Measurements from ENCODE around the gene HOXC5. TPM values are rescaled to one million over a fixed set of nuclear protein-coding genes. Genes with fewer than 3 reads are reported as not detected.
"Not testable (repeated sequence)": the region's sequence is repeated elsewhere in the genome, so short reads cannot be mapped to it uniquely, and the experiment has no call there.

HOXC5 gene
- total and polyA plus RNA-seq, 8 donors: 0.25 to 1.3 TPM; not detected in 6

GRCh38 chr12:54075409-54075808 is 42.6 kb downstream of the HOXC5 start:
- Histone ChIP-seq H3K4me1 (peaks cover 0 to 18% (median 5%) of the 10 kb centered on the region in 4 donors), H3K27ac (peak overlapping the region in 2 of 5 donors; percentile 33 to 90), H3K9me3 (no peaks in the 10 kb centered on the region), H3K36me3 (no peaks in the 10 kb centered on the region), H3K4me3 (no peak overlapping the region), H3K27me3 (no peaks in the 10 kb centered on the region)
- DNase-seq: no peak
- intact Hi-C loops (cut with DNase I; ENCODE audit: low total_unique reads): no loop called here
- TF ChIP-seq, protein P1, sequence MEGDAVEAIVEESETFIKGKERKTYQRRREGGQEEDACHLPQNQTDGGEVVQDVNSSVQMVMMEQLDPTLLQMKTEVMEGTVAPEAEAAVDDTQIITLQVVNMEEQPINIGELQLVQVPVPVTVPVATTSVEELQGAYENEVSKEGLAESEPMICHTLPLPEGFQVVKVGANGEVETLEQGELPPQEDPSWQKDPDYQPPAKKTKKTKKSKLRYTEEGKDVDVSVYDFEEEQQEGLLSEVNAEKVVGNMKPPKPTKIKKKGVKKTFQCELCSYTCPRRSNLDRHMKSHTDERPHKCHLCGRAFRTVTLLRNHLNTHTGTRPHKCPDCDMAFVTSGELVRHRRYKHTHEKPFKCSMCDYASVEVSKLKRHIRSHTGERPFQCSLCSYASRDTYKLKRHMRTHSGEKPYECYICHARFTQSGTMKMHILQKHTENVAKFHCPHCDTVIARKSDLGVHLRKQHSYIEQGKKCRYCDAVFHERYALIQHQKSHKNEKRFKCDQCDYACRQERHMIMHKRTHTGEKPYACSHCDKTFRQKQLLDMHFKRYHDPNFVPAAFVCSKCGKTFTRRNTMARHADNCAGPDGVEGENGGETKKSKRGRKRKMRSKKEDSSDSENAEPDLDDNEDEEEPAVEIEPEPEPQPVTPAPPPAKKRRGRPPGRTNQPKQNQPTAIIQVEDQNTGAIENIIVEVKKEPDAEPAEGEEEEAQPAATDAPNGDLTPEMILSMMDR (IDR thresholded peaks at IDR 0.05): no peak
- no peak for TF ChIP-seq POLR2A (IDR thresholded peaks at IDR 0.05)
- TF ChIP-seq EP300 (IDR thresholded peaks at IDR 0.05): no peak
- no peak for TF ChIP-seq POLR2AphosphoS5 (IDR thresholded peaks at IDR 0.05)
- WGBS, 5 donors: 55 to 69% (median 62%) methylated on average over 6 of the region's 6 CpGs

DNA sequence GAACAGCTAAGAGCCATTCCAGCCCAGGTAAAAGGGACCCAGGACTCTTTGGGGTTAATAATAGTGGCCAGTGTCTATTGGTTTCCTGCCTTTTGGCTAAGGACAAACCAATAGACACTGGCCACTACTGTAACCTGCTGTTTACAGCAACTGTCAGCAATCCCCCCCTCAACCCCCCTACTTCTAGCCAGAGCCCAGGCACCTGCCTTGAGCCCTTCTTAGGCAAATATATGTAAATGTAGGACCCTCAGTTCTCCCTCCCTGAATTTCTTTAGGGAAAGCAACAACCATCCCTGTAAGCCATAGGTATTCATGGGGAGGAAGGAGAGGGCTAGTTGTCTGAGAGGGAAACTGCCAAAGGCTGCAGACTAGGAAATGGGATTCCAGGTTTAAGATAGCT is 43.1 kb downstream of the HOXC5 start:
- TF ChIP-seq EP300 (IDR thresholded peaks at IDR 0.05): no peak
- TF ChIP-seq, protein P1 (IDR thresholded peaks at IDR 0.05): no peak
- TF ChIP-seq POLR2A (IDR thresholded peaks at IDR 0.05): no peak
- no peak for TF ChIP-seq POLR2AphosphoS5 (IDR thresholded peaks at IDR 0.05)
- Histone ChIP-seq H3K27ac (peak overlapping the region in 4 of 5 donors; percentile 7 to 90 (median 28)), H3K36me3 (no peaks in the 10 kb centered on the region), H3K4me1 (peaks cover 0 to 21% (median 5%) of the 10 kb centered on the region in 4 donors), H3K4me3 (no peak overlapping the region), H3K27me3 (no peaks in the 10 kb centered on the region), H3K9me3 (no peaks in the 10 kb centered on the region)
- no peak for DNase-seq
- intact Hi-C loops (cut with DNase I; ENCODE audit: low total_unique reads): no loop called here

- H3K27me3 ChIP-seq; H3K36me3 ChIP-seq; intact Hi-C loops (cut with DNase I; ENCODE audit: low total_unique reads); H3K9me3 ChIP-seq: not testable (repeated sequence)
- DNase-seq: peak in 1 of 2 donors; percentile 49
- Histone ChIP-seq H3K27ac (peak overlapping the region in 4 of 5 donors; percentile 71 to 94 (median 81)), H3K4me1 (peaks cover 0 to 21% (median 5%) of the 10 kb centered on the region in 4 donors), H3K4me3 (peak overlapping the region; percentile 17 to 31 (median 25))
- 28 to 65% (median 47%) methylated on average over 10 of the region's 10 CpGs for WGBS, 5 donors
These were observed 45.0 kb downstream of the HOXC5 start for GRCh38 chr12:54077843-54078242.

- H3K27me3 ChIP-seq; H3K36me3 ChIP-seq; intact Hi-C loops (cut with DNase I; ENCODE audit: low total_unique reads); H3K9me3 ChIP-seq; DNase-seq: not testable (repeated sequence)
- H3K27ac ChIP-seq: peak overlapping the region; percentile 84 to 94 (median 90)
- H3K4me3 ChIP-seq: peak overlapping the region; percentile 26 to 43 (median 40)
- WGBS, 5 donors: 19 to 37% (median 26%) methylated on average over 8 to 9 of the region's 9 CpGs
- peaks cover 0 to 30% (median 10%) of the 10 kb centered on the region in 4 donors for H3K4me1 ChIP-seq
These were observed 46.3 kb downstream of the HOXC5 start for GRCh38 chr12:54079115-54079514.

GRCh38 chr12:54080008-54080924 is 47.4 kb downstream of the HOXC5 start:
- H3K36me3 ChIP-seq; H3K9me3 ChIP-seq; H3K27me3 ChIP-seq; intact Hi-C loops (cut with DNase I; ENCODE audit: low total_unique reads): not testable (repeated sequence)
- peak overlapping the region; percentile 23 to 43 (median 40) for H3K4me3 ChIP-seq
- DNase-seq: peak in 1 of 2 donors; percentile 43
- H3K4me1 ChIP-seq: peaks cover 0 to 32% (median 13%) of the 10 kb centered on the region in 4 donors
- 26 to 61% (median 36%) methylated on average over 19 of the region's 19 CpGs for WGBS, 5 donors
- peak overlapping the region; percentile 86 to 97 (median 90) for H3K27ac ChIP-seq

DNA sequence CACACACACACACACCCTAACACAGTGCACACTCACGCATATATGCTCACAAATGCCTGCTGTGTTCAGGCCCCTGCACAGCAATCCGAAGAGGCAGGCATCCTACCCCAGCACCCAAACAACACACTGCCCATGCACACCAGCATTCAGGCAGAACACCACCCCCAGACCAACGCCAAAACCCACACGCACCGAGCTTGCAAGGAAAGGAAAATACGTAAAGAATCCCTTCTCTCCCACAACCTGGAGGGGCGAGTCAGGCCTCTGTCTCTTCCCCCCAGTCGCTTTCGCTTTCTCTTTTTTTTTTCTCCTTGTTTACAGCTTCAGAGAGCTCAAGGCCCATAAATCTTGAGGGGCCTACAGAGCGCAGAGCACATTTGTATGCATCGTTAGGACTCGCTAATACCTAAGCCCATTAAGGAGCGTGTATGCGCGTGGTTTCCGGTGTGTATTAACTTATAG is 48.2 kb downstream of the HOXC5 start:
- H3K36me3 ChIP-seq; intact Hi-C loops (cut with DNase I; ENCODE audit: low total_unique reads); H3K9me3 ChIP-seq; H3K27me3 ChIP-seq: not testable (repeated sequence)
- WGBS, 5 donors: 5 to 12% (median 9%) methylated on average over 13 to 16 of the region's 16 CpGs
- peak in 1 of 2 donors; percentile 67 for DNase-seq
- peak overlapping the region; percentile 86 to 97 (median 90) for H3K27ac ChIP-seq
- H3K4me3 ChIP-seq: peak overlapping the region; percentile 23 to 42 (median 40)
- peaks cover 0 to 25% (median 14%) of the 10 kb centered on the region in 4 donors for H3K4me1 ChIP-seq

- H3K36me3 ChIP-seq; intact Hi-C loops (cut with DNase I; ENCODE audit: low total_unique reads); H3K9me3 ChIP-seq; H3K27me3 ChIP-seq: not testable (repeated sequence)
- H3K4me3 ChIP-seq: peak overlapping the region; percentile 35 to 42 (median 40)
- DNase-seq: peak in 1 of 2 donors; percentile 67
- H3K4me1 ChIP-seq: peaks cover 0 to 22% (median 14%) of the 10 kb centered on the region in 4 donors
- 2 to 10% (median 4%) methylated on average over 22 to 35 of the region's 35 CpGs for WGBS, 5 donors
- peak overlapping the region; percentile 86 to 97 (median 90) for H3K27ac ChIP-seq
These were observed 48.9 kb downstream of the HOXC5 start for GRCh38 chr12:54081581-54082396.
